Amygdala (tissue), 56 donors: ENCODE results near the gene TCF25.
A peak's percentile ranks its signal among the peaks of the same experiment; 100 is the strongest.

ENCODE experiments used
- DNase-seq, 56 donors: peaks; one replicate each; lab custom pipeline; 2025; lab: John Stamatoyannopoulos, UW

TCF25 gene

GRCh38 chr16:89958068-89958467 lies 84.7 kb downstream of the TCF25 start:
- peak in 14 of 56 donors; percentile 2 to 61 (median 27) for DNase-seq

- DNase-seq, result no peak
Measured at GRCh38 chr16:89958596-89958995, 85.2 kb downstream of the TCF25 start.

- DNase-seq, result no peak
Measured at GRCh38 chr16:89960966-89961365, 87.6 kb downstream of the TCF25 start.
